ENCODE results near the gene CMC2. TPM values are rescaled to one million over a fixed set of nuclear protein-coding genes. Genes with fewer than 3 reads are reported as not detected.

The CMC2 gene
- polyA plus RNA-seq, 1 donor (not counting 4 experiments of a cell fraction or from before 2014, with no cell fraction given), result 91.8 TPM

DNA sequence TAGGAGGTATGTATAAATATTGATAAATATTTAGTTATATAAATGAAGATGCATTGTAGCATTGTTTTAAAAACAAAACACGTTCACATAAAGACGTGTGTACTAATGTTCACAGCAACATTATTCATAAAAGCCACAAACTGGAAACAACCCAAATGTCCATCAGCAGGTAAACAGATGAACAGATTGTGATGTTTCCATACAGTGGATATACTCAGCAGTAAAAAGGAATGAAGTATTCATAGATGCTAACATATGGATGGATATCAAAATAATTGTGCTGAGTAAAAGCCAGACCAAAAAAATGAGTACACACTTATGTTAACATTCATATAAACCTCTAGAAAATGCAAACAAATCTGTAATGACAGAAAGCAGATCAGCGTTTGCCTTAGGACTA is 6.3 kb upstream of the CMC2 start:
- H3K4me3 ChIP-seq (ENCODE audit: control insufficient read depth in 2 of 3, extremely low read depth in 1 of 3, insufficient read depth in 2 of 3, low read depth in 1 of 3, low read length in 3 of 3), result no peak overlapping the region
- no peaks in the 10 kb centered on the region for H3K4me1 ChIP-seq (ENCODE audit: control insufficient read depth, extremely low read depth, insufficient read depth, low read length)
- H3K9ac ChIP-seq (ENCODE audit: control insufficient read depth, extremely low read depth, insufficient read depth, low read length), result no peak overlapping the region
- dilution Hi-C loops (cut with MboI; ENCODE audit: extremely low pct_ligation_motif_present, low sequenced_read_pairs), result no loop called here
- H3K4me2 ChIP-seq (ENCODE audit: control insufficient read depth, extremely low read depth, insufficient read depth, low read depth, low read length), result no peak overlapping the region
- peaks cover 31% of the 10 kb centered on the region for H3K79me2 ChIP-seq (ENCODE audit: control insufficient read depth, insufficient read depth, low read length)
- H4K20me1 ChIP-seq (ENCODE audit: control insufficient read depth, extremely low read depth, insufficient read depth, low read length), result no peaks in the 10 kb centered on the region
- no peak for FAIRE-seq
- no peaks in the 10 kb centered on the region for H3K9me3 ChIP-seq (ENCODE audit: control insufficient read depth, low read depth, low read length)
- no peak for TF ChIP-seq EZH2 (IDR thresholded peaks at IDR 0.05; ENCODE audit: low read length)
- TF ChIP-seq, protein P1, sequence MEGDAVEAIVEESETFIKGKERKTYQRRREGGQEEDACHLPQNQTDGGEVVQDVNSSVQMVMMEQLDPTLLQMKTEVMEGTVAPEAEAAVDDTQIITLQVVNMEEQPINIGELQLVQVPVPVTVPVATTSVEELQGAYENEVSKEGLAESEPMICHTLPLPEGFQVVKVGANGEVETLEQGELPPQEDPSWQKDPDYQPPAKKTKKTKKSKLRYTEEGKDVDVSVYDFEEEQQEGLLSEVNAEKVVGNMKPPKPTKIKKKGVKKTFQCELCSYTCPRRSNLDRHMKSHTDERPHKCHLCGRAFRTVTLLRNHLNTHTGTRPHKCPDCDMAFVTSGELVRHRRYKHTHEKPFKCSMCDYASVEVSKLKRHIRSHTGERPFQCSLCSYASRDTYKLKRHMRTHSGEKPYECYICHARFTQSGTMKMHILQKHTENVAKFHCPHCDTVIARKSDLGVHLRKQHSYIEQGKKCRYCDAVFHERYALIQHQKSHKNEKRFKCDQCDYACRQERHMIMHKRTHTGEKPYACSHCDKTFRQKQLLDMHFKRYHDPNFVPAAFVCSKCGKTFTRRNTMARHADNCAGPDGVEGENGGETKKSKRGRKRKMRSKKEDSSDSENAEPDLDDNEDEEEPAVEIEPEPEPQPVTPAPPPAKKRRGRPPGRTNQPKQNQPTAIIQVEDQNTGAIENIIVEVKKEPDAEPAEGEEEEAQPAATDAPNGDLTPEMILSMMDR (optimal IDR thresholded peaks at IDR 0.05 in 1 of 3, IDR thresholded peaks at IDR 0.05 in 1 of 3, conservative IDR thresholded peaks at IDR 0.05 in 1 of 3; ENCODE audit: extremely low read depth in 1 of 3, insufficient read depth in 2 of 3, low read length in 3 of 3), result no peak
- no peak overlapping the region for H3K27ac ChIP-seq (ENCODE audit: control insufficient read depth, insufficient read depth, low read length)
- no peaks in the 10 kb centered on the region for H3K9me1 ChIP-seq (ENCODE audit: control insufficient read depth, extremely low read depth, insufficient read depth, low read length)
- no peaks in the 10 kb centered on the region for H3K27me3 ChIP-seq (ENCODE audit: control insufficient read depth, extremely low read depth, insufficient read depth, low read length)
- no peak for DNase-seq (ENCODE audit: low read depth, low spot score)
- H3K36me3 ChIP-seq (ENCODE audit: control insufficient read depth in 2 of 2, extremely low read depth in 1 of 2, insufficient read depth in 2 of 2, low read length in 2 of 2), result peaks cover 5 to 23% of the 10 kb centered on the region in 2 experiments
- H2AFZ ChIP-seq (ENCODE audit: control insufficient read depth, low read length), result no peak overlapping the region

DNA sequence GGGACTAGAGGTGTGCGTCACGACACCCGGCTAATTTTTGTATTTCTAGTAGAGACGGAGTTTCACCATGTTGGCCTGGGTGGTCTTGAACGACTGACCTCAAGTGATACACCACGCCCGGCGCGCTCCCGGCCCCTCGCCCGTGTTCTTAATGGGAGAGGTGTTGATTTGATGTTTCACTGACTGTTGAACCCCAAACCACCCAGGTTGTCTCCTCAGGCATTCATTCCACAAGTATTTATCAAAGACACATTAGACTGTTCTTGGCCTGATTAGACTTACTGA is 1.8 kb upstream of the CMC2 start:
- no peak for TF ChIP-seq EZH2 (IDR thresholded peaks at IDR 0.05; ENCODE audit: low read length)
- TF ChIP-seq, protein P1 (optimal IDR thresholded peaks at IDR 0.05 in 1 of 3, IDR thresholded peaks at IDR 0.05 in 1 of 3, conservative IDR thresholded peaks at IDR 0.05 in 1 of 3; ENCODE audit: extremely low read depth in 1 of 3, insufficient read depth in 2 of 3, low read length in 3 of 3), result no peak
- dilution Hi-C loops (cut with MboI; ENCODE audit: extremely low pct_ligation_motif_present, low sequenced_read_pairs), result no loop called here
- Histone ChIP-seq H3K4me3 (ENCODE audit: control insufficient read depth in 2 of 3, extremely low read depth in 1 of 3, insufficient read depth in 2 of 3, low read depth in 1 of 3, low read length in 3 of 3) (peak overlapping the region in 2 of 3 experiments; percentile 79 to 85), H3K27me3 (ENCODE audit: control insufficient read depth, extremely low read depth, insufficient read depth, low read length) (no peaks in the 10 kb centered on the region), H3K4me1 (ENCODE audit: control insufficient read depth, extremely low read depth, insufficient read depth, low read length) (peaks cover 18% of the 10 kb centered on the region), H3K36me3 (ENCODE audit: control insufficient read depth in 2 of 2, extremely low read depth in 1 of 2, insufficient read depth in 2 of 2, low read length in 2 of 2) (peaks cover 2 to 6% of the 10 kb centered on the region in 2 experiments), H3K27ac (ENCODE audit: control insufficient read depth, insufficient read depth, low read length) (peak overlapping the region; percentile 99), H2AFZ (ENCODE audit: control insufficient read depth, low read length) (no peak overlapping the region), H3K9me1 (ENCODE audit: control insufficient read depth, extremely low read depth, insufficient read depth, low read length) (peaks cover 3% of the 10 kb centered on the region), H3K79me2 (ENCODE audit: control insufficient read depth, insufficient read depth, low read length) (peaks cover 63% of the 10 kb centered on the region), H3K9ac (ENCODE audit: control insufficient read depth, extremely low read depth, insufficient read depth, low read length) (peak overlapping the region; percentile 98), H4K20me1 (ENCODE audit: control insufficient read depth, extremely low read depth, insufficient read depth, low read length) (no peaks in the 10 kb centered on the region), H3K4me2 (ENCODE audit: control insufficient read depth, extremely low read depth, insufficient read depth, low read depth, low read length) (peak overlapping the region; percentile 88), H3K9me3 (ENCODE audit: control insufficient read depth, low read depth, low read length) (no peaks in the 10 kb centered on the region)
- FAIRE-seq (no peak), DNase-seq (ENCODE audit: low read depth, low spot score) (no peak)
